Hematopoietic multipotent progenitor cell (in vitro differentiated cells): Measurements from ENCODE around the gene IFNGR1. TPM values are rescaled to one million over a fixed set of nuclear protein-coding genes. Genes with fewer than 3 reads are reported as not detected.

Source experiments
- DNase-seq, 3 donors: peaks; one replicate each; pipeline ENCODE4 v3.0.0-alpha.2; 2011 to 2015; ENCODE audit warnings: low read depth in 2 of 3, low spot score in 2 of 3
- total RNA-seq: library from RNA; depleted of rRNA; stranded (reverse); fragments of >200 nt; gene quantifications from one replicate; pipeline ENCODE4 v1.2.3, GENCODE V29; 2012

Gene IFNGR1
- total RNA-seq, 1 donor: 24.2 TPM

DNA sequence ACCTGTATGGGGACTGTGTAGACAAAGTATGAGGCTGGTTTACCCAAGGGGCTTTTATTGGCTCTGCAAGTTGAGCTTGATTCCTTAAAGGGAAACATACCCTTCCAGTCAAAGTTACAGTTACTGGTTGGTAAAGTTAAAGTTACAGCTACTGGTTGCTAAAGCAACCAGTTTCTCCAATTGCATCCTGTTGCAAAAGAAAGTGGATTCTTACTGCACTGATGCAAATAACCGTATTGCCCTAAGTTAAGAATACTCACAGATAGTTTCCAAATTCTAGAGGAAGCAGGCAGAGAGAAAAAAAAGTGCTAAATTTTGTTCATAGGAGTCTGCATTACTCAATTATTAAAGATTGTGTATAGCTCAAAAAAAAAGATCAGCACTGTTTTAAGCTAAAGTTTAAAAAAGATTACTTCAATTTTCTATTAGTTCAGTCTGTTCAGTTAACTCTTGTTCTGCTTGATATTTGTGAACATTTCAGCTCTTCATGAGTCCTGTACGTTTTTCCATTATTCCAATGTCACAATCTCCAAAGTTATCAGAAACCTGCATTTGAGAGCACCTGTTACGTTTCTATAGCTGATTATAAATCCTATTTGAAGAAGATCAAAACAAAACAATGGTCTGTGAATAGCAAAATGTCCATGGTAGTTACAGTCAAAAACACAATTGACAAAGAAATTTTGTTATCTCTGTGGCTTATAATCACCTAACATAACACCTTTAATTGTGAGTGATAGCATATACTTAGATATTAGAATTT lies 37.1 kb downstream of the IFNGR1 start:
- peak in 1 of 3 donors; percentile 24 for DNase-seq

GRCh38 chr6:137177611-137178010 lies 41.6 kb downstream of the IFNGR1 start:
- no peak for DNase-seq

GRCh38 chr6:137176729-137177128 lies 42.5 kb downstream of the IFNGR1 start:
- DNase-seq: no peak

DNA sequence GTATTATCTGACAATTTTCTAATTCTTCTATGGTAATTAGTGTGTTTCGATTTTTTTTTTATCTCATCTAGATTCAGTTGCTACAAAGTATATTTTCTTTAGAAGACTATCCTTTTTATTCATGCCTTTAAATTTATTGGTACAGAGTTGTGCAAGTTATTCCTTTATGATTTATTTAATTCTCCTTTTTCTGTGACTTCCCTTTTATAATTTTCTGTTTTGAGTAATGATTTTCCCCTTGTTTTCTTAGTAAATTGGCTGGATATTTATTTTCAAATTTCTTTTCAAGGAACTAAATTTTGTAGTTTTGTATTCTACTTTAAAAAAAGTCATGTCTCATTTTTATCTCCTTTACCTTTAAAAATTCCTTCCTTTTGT lies 43.3 kb downstream of the IFNGR1 start:
- DNase-seq: no peak

DNA sequence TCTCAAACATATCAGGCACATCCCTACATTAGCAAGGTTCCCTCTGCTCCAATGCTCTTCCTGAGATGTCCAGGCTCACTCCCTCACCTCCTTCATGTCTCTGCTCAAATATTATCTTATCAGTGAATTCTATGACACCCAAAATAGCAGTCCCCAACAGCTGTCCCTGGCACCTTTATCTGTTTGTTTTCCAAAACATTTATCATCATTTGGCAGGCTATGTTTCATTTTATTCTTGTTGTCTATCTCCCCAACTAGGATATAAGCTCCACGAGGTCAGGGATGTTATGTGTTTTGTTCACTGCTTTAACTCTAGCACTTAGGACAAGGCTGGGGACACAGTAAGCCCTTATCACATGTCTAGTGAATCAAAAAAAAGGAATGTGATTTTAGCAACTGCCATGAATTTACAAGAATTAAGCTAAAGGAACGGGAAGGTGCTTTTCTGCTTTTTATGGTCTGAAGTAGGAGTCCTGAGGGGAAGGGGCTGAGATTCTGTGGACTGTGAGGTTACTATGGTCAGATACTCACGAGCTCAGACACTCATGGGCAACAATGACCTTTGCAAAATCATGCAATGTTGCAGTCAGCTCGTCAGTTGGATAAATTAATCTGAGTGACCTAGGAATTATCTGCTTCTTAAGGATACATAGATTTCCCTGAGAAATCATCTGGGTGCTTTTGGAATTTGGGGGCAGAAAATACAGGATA lies 43.9 kb downstream of the IFNGR1 start:
- DNase-seq: no peak

DNA sequence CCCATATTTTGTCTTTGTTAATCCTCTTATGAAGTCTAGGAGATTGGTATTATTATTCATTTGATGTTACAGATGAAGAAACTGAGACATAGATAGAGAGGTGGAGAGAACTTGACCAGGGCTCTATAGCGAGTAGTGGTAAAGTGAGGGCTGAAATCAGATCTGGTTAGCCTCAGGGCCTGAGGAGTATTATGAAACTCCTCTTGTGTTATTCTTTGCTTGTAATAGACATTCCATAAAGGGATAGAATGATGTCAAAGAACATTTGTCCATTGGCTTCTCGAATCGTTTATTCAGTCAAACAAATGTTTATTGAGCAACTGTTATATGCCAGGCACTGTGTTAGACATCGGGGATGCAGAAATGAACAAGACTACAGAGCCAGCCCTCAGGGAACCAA lies 45.7 kb downstream of the IFNGR1 start, which contains the start of gene IL22RA2:
IL22RA2 (minus strand) TSS at position 144 of the 400 bp plus-strand sequence. CDS start 11,895 bp downstream, outside the sequence.
- DNase-seq: no peak

GRCh38 chr6:137172734-137173431 lies 46.3 kb downstream of the IFNGR1 start:
- no peak for DNase-seq

DNA sequence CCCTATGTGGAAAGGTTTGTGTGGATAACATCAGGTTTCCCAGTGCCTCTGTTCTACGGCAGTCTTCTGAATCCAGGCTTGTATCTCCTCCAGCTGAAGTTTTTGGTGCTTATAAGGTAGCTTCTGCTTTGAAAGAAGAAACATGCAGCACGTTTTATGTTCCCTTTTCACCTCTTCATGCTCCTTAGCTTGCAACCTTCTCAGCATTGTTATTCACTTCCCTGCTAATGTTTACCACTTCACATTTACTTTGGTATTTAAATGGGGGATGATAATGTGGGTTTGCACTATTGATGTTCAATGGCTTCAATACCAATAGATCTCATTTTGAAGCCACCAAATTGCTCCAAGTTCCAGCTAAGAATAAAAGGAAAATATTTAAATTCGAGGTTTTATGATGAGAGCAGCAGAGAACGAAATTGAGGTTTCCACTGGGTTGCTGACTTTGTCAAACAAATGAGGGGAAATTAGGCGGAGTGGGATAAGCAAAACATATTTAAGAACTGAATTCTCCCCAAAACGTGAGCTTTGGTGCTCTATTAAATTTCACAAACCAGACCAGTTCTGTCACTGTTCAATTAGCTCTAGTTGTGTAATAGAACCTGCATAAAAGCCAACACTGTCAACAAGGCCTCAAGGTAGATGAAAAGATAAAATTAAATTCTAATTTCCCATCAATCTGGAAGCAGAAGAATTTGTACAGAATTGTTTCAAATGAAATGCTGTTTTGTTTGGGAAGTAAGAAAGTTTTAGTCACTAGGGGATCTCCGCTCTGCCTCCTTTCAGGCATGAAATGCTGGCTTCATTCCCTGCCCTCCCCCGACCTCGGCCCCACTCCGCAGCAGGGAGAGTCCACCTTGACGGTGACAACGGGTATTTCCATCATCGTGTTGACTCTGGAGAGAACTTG lies 47.1 kb downstream of the IFNGR1 start:
- no peak for DNase-seq

DNA sequence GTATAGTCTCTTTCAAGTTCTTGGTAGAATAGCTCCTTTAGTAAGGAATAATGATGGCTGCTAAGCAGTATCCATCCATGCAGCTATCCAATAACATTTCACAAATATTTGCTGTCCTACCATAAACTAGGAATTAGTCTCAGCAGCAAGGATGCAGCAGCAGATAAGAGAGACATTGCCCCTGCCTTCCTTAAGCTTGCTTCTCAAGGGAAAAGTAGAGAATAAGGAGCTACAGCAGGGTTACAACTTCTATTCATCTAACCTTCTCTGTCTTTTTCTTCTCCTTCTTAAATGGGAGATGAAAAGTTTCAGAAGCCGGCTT lies 48.2 kb downstream of the IFNGR1 start:
- no peak for DNase-seq

GRCh38 chr6:137170266-137171052 lies 48.7 kb downstream of the IFNGR1 start:
- no peak for DNase-seq

- no peak for DNase-seq
Measured at GRCh38 chr6:137167702-137168377, 51.3 kb downstream of the IFNGR1 start.

DNA sequence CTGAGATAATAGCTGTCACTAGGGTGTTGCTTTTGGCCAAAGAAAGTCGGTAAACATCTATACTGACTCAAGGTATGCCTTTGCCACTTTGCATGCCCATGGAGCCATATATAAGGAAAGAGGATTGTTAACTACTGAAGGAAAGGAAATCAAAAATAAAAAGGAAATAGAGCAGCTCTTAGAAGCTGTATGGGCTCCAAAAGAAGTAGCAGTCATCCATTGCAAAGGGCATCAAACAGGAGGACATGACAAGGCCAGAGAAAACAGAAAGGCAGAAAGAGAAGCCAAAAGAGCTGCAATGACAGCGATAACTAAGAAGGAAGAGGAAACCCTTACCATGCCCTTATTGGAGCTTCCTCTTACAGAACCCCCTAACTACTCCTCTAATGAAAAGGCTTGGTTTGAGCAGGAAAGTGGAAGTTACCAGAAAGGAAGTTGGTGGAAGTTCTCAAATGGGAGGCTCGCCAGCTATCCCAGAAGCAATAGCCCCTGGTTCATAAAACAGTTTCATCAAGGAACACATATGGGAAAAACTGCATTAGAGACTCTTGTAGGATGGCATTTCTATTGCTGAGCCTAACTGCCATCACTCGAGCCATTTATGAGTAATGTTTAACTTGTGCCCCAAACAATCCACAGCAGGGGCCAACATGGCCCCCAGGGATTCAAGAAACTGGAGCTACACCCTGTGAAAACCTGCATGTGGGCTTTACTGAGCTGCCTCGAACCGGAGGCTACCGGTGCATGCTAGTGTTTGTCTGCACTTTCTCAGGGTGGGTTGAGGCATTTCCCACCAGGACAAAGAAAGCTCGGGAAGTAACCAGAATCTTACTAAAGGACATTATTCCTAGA lies 52.7 kb downstream of the IFNGR1 start:
- DNase-seq: no peak

DNA sequence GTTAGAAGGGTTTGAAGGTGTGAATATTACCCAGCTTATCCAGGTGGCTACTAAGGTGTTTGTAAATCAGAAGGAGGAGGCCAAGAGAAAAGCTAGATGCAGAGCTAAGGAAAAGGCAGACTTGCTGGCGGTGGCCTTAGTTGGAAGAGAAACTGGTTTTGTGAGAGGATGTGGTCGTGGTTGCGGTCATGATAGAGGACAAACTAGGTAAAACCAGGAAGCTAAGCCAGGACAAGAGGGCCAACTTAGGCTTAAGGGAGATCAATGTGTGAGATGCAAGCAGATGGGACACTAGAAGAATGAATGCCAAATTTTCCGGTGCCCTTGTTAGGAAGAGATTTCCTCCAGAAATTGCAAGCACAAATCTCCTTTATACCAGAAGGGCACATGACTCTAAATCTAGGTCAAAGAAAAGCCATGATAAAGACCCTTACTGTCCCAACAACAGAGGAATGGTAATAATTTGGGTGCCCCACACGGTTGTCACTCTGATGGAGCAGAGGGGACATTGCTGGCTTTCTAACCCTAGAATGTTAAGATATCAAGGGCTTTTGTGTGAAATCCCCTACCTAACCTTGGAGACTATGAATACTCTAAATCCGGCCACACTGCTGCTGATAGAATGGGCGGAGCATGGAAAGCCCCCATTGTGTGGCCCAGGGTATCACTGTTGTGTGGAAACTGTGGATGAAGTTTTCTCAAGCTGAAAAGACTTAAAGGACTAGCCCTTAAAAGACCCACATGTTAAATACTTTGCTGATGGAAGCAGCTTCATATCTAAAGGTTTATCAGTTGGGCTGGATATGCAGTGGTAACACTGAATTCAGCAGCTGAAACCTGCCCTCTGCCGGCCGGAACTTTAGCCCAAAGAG lies 53.6 kb downstream of the IFNGR1 start:
- DNase-seq: peak in 2 of 3 donors; percentile 27 to 61

GRCh38 chr6:137163732-137164318 lies 55.4 kb downstream of the IFNGR1 start:
- DNase-seq: no peak

GRCh38 chr6:137162692-137163306 lies 56.4 kb downstream of the IFNGR1 start:
- DNase-seq: no peak

GRCh38 chr6:137161949-137162348 lies 57.2 kb downstream of the IFNGR1 start:
- no peak for DNase-seq

DNA sequence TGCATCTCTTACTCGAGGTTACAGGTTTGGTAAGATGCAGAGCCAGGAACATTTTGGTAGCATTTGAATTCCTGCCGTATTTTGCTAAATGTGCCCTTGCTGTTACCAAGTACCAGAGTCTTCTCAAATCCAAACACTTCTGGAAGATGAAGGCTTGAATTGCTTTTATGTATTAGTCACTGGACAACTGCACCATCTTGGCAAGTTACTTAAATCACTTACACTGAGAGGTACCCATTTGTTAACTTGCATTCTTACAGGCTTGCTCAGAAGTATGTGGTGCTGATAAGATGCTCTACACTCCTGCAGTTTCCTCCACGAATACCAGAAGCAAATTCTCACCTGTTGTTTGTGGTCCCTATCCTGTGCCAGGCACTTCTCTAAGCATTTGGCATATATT lies 58.4 kb downstream of the IFNGR1 start:
- DNase-seq: no peak
